SH-SY5Y (cell line): ENCODE measurements around the gene SURF4.

Experiments used
- GATA2 ChIP-seq: IDR thresholded peaks from 2 replicates; pipeline ENCODE4 v1.6.1; 2011; ENCODE audit warnings: mild to moderate bottlenecking, low read depth, low read length
- GATA3 ChIP-seq: IDR thresholded peaks from 2 replicates; pipeline ENCODE4 v1.6.1; 2011; ENCODE audit warnings: low read depth, mild to moderate bottlenecking, low read length, moderate library complexity

The SURF4 gene

DNA sequence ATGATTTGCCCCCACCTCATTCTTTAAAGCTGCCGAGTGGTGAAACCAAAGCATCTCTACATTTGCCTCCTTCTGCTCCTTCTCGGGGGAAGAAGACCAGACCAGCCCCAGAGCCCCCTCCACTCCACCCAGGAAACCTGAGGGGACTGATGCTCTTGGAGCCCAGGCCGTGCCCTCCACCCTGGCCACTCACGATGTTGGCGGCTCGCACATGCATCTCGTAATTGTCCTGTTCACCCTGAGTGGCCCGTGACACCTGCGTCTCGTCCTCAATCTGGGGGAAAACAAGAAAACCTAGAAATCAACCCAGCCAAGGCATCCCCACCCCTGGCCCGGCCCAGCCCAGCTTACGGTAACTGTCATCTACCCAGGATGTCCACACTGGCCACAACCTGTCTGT is 30.9 kb downstream of the SURF4 start:
- no peak for TF ChIP-seq GATA3
- no peak for TF ChIP-seq GATA2

DNA sequence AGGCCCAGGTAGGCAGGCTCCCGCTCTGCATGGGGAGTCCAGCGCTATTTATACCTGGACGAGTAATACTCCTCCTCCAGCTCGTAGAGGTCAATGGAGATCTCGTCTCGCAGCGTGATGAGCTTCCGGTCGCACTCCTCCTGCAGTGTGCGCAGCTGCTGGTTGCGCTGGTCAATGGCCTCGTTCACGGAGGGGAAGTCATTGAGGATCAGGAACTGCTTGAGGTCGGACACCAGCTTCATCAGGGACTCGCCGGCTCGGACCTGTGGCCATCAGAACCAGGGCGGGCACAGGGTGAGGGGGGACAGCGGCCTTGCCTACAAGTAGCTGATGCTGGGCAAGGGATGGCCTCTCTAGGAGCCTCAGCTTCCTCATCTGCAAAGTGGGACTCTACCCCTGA is 31.8 kb downstream of the SURF4 start:
- TF ChIP-seq GATA2 = no peak
- no peak for TF ChIP-seq GATA3

DNA sequence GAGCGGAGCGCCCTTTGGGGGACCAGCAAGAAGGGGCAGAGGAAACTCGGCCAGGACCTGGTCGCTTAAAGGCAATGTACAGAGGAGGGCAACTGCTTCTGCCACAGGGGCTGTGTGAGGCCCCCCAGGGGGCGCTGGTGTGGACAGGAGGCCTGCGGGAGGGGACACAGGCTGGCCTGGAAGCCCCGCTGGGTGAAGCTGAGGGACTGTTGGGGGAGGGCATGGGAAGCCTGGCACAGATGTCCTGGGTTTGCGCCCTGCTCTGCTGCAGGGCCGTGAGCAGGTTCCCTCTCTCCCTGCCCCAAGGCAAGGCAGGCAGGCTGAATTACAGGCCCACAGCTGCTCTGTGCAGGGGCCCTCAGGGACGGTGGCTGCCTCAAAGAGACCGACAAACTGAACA is 33.3 kb downstream of the SURF4 start:
- TF ChIP-seq GATA3 (no peak), GATA2 (no peak)

DNA sequence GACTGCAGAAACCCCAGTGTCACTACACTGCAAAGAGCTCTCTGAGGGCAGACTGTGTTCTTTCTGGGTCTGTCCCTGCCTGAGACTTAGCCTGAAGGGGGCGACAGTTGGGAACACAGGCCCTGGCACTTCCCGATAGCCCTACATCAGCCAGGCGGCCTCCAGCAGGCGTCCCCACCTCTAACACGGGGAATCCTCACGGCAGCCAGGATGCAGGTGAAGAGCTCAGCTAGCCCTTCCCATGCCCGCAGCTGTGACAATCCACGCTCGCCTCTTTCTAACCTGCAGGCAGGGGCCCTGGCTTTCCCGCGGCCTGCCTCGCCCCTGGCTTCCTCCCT is 33.8 kb downstream of the SURF4 start:
- TF ChIP-seq GATA3 = no peak
- no peak for TF ChIP-seq GATA2

DNA sequence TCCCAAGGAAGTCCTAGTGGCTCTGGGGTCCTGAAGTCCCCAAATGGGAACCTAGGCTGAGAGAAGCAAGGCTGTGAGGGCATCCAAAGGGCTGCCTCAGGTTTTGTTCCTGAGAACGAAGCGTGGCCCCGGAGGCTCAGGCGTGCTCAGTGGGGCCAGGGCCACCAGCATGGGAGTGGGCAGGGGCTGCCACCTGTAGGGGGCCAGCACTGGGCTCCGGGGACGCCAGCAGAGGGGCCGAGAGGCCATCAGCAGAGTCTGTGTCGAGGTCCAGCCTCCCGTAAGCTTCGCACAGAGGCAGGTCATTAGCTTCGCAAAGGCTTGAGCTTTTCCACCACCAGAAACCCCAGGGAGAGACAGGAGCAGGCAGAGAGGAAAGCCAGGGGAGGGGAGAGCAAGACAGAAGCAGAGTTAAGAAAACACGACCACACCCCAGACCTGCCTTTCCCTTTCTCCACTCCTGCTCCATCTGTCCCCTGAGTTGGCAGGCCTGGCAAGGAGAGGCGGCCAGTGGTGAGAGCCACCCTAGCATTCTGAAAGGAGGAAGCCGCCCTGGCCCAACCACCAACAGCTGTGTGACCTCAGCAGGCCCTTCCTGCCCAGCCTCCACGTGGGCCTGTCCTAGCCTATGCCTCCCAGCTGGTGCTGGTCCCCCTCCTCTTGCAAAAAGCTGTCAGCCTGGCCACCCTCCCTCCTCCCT is 34.3 kb downstream of the SURF4 start:
- TF ChIP-seq GATA2 (no peak), GATA3 (no peak)

DNA sequence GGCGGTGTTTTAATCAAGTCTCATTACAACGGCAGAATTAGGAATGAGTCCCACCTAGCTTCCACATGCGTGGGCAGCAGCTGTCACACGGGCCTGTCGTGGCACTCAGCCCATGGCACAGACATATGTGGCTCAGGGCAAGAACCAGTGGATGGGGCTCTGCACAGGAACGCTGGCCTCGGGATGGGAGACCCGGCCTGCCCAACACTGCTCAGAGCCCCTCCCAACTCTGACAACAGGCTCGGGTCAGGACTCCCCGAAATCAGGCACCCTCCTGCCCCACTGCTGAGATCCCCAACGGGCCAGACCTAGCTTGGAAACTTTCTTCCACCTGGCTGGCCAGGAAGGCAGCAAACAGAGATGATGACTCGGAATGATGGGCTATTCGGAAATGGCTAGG is 34.9 kb downstream of the SURF4 start:
- TF ChIP-seq GATA3 (no peak), GATA2 (no peak)

DNA sequence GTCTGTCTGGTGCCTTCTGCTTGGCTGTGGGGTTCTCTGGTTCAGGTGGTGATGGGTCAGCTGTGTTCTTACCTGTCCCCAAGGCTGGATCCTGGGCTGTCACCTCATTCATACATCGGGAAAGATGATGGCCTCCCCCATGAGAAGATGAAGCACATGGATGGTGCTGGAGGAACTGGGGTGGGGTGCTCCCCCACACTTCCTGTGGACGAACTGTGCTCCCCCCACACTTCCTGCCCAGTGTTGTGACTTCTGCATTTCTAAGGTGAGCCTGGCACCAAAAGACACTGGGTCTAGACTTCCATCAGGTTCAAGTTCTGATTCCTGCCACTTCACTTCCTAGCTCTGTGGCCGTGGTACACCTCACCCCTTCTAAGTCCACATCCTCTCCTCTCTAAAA is 35.6 kb downstream of the SURF4 start:
- TF ChIP-seq GATA2 = no peak

DNA sequence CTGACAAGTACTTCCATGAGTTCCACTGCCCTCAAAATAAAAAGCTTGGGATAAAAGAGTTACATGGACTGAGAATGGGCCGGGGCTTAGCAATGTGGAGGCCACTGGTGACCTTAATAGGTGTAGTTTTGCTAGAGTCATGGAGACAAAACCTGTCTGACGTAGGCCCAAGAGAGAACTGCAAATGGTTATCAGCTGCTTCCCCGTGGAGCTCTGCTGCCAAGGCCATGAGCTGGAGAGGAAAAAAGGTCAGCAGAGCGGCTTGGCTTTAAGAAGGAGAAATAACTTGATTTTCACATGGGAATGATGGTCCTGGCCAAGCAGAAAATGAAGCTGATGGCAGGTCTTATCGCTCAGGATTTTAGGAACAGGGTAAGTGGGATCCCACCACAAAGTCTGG is 36.2 kb downstream of the SURF4 start:
- TF ChIP-seq GATA3 (no peak), GATA2 (no peak)

DNA sequence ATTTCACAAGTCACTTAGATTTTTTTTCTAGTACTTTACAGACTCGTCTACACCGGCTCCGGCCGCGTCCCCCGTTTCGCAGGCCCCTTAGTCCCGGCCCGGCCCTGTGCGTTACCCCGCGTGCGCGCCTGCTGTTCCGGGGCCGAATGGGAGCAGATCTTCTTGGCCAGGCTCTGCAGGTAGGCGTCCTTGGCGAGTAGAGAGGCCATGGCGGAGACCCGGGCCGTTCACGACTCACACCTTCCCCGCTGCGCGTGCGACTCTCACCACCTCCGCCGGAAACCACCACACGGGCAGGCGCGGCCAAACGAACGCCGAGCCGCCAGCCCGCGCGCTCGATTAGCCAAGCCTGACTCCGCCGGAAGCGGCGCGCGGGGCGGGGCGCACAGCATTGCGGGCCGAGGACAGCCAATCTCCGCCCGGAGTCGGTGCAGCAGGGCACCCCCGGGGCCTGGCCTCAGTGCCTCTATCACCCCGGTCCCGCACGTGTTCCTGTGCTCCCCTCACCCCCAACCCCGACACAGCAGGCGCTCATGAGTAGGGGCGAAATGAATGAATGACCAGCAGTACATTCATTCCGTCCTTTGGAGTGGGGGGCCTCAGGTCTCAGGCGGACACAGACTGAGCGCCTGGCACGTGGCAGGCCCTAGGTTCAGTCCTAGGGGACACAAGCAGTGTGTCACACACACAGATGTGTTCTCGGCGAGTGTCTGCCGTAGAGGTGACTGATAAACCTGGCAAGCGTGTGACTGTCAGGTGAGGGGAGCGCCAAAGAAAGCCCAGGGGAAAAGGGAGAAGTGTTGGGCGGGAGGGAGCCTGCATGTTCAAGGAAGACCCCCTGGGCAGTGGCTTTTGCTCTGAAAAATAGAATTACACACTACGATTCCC is 39.7 kb downstream of the SURF4 start, which contains the start of gene SURF6:
Gene SURF6, minus strand, starts transcription at position 265 of the 888 bp plus-strand sequence. Its CDS starts 56 bp downstream, at position 209.
- TF ChIP-seq GATA2 (no peak), GATA3 (no peak)

DNA sequence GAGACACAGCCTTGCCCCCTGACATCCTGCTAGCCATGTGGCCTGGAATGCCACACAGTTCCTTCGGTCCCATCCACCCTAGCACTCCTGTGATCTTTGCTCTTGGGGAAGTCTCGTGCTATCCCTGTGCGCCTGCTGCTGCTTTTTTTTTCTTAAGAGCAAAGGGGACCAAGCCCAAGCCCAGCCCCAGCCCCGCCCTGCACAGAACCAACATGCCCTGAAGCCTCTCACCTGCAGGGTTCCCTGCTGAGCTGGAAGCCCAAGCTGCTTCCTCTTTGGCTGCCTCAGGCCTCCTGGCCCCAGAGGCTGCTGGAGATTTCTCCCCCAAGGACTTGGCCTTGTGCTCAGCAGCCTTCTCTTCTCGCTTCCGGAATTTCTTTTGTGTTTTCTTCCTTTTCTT is 41.7 kb downstream of the SURF4 start:
- no peak for TF ChIP-seq GATA3
- no peak for TF ChIP-seq GATA2

DNA sequence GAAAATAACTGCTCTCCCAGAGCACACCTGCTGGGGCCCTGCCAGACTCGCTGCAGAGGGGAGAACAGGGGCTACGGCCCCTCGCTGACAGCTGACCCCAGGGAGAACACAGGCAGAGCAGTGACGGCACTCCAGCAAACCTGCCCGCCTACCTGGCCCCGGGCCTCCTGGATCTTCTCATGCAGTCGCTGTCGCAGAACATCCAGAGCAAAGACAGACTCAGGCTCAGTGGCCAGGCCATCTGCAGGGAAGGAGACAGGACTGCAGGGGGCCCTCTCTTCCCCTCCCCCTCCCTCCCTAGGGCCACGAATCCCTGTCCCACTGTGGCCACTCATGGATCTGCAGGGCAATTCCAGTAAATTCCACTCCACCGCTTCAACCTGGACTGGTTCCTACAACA is 42.3 kb downstream of the SURF4 start:
- TF ChIP-seq GATA3 (no peak), GATA2 (no peak)

DNA sequence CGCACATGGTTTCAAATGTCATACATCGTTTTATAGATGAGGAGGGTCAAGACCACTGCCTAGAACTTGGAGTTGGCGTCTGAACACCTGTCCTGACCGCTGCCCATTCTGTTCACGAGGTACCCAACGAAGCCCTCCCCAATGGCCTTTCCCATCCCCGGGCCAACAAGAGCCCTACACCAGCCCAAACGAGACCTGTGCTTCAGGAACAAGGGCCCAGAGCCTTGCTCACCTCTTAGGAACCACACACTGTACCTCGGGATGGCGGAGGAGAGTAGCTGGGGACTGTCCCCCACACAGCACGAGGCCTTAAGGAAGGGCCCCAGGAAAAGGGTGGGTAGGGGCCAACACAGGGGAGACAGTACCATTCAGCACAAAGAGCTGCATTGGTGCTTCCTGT is 42.8 kb downstream of the SURF4 start:
- TF ChIP-seq GATA3 = no peak
- no peak for TF ChIP-seq GATA2

DNA sequence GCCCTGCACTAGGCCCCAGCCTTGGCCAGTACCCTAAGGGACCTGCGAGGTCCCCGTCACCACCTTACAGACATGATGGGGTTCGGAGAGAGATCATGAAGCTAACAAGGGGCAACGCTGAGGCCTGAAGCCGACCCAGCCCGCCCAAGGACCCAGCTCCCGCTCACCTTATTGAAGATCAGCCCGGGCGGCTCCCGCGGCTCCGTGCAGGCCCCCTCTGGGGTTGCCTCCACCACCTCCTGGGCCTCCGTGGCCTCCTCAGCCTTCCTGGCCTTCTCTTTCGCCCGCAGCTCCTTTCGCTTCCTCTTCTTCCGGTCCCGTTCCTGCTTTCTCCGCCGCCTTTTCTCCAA is 43.5 kb downstream of the SURF4 start:
- TF ChIP-seq GATA3 (no peak), GATA2 (no peak)

DNA sequence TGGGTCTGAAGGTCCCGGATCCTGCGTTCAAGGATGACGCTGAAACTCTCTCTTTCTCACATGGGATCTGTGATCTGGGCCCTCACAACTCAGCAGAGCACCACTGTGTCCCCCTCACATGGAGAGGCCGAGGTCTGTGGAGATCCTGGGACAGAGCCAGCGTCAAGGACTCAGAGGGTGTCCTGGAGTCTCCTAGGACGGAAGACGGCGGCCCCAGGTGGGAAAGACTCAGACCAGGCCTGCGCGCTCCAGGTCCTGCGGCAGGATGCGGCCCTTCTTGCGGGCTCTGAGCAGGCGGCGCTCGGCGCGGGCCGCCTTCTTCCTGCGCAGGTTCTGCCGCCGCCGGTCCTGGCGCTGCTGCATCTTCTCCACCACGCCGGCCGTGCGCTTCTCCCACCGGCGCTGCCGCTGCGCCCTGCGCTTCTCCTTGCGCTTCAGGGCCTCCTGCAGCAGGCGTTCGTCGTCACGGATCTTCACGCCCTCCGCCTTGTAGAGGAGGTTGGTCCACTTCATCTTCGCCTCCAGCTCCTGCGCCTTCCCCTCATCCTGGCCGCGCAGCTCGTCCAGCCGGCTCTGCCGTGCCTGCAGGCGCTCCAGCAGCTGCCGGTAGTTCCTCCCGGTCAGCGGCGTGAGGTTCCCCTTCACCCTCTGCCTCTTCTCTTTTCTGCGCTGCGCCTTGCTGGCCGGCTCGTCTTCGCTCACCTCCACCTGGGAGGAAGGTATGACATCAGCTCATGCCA is 44.0 kb downstream of the SURF4 start:
- TF ChIP-seq GATA2 (no peak), GATA3 (no peak)

DNA sequence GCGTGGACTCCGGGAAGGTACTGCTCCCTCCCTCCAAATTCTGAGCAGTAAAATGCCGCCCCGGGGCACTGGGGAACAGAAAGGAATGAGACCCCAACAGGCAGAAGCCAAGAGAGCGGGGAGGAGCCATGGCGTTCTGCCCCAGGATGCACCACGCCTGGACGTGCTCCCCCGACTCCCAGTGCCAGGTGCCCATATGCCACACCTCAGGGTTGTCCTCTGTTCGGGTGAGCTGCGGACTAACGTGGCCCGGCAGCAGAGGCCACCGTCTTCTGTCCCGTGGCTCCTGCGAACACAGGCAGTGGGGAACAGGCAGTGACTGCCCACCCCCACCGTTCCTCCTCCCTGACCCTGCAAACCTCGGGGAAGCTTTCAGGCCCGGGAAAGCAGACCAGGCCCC is 44.6 kb downstream of the SURF4 start:
- TF ChIP-seq GATA3 (no peak), GATA2 (no peak)

DNA sequence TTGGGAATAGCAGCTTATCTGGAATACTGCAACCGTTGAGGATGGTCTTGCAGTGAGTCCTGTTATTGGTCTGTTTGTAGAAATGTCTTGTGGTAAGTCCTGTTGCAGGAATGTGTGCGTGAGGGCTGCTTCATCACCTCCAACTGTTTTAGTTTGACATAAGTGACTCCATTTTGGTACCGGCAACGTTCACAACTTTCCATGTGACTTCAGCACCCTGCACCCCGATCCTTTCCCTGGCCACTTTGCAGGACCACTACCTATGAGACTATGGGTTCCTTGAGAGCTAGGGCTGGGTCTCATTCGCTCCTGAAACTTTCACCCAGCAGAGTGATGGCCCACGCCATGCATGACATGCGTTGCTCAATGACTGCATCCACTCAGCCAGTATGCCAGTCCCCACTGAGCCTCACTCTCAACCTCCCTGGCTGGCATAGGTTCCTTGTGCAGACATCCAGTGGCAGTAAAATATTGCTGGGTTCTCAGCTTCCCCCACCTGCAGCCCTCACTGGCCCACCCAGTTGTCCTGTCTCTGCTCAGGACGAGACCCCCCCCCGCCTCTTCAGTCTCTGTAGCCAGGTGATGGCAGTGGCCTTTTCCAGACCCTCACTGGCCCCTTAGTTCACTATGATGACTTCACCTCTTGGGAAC is 47.9 kb downstream of the SURF4 start:
- TF ChIP-seq GATA2 = no peak
- TF ChIP-seq GATA3 = no peak
